HUDEP-2 (cell line): ENCODE measurements around the gene SLC9A4.
A peak's percentile ranks its signal among the peaks of the same experiment; 100 is the strongest.

Experiments
- DNase-seq, 76 experiments: peaks; one replicate each; lab custom pipeline; 2025; ENCODE audit not compliant: unreplicated experiment in 76 of 76; lab: John Stamatoyannopoulos, UW

Gene SLC9A4

GRCh38 chr2:102473020-102473419, at the start of gene SLC9A4:
TSS of gene SLC9A4 (plus strand) at chr2:102473226. CDS start at chr2:102473760, 534 bp downstream.
- peak in 20 of 76 experiments; percentile 0 to 23 (median 11) for DNase-seq

GRCh38 chr2:102423368-102423767, 49.7 kb upstream of the SLC9A4 start:
- DNase-seq = no peak

- DNase-seq = no peak
These were observed 48.3 kb upstream of the SLC9A4 start for GRCh38 chr2:102424754-102425153.

GRCh38 chr2:102425441-102426132, 47.4 kb upstream of the SLC9A4 start:
- no peak for DNase-seq

- no peak for DNase-seq
These were observed 45.8 kb upstream of the SLC9A4 start for GRCh38 chr2:102427249-102427648.

GRCh38 chr2:102428573-102428972, 44.5 kb upstream of the SLC9A4 start:
- no peak for DNase-seq

GRCh38 chr2:102432386-102432785, 40.6 kb upstream of the SLC9A4 start:
- DNase-seq = no peak

- DNase-seq = no peak
These were observed 38.9 kb upstream of the SLC9A4 start for GRCh38 chr2:102433973-102434654.

- no peak for DNase-seq
These were observed 38.2 kb upstream of the SLC9A4 start for GRCh38 chr2:102434655-102435381.

GRCh38 chr2:102435741-102436140, 37.3 kb upstream of the SLC9A4 start:
- no peak for DNase-seq

- DNase-seq = no peak
These were observed 36.7 kb upstream of the SLC9A4 start for GRCh38 chr2:102436323-102436722.

- no peak for DNase-seq
These were observed 35.9 kb upstream of the SLC9A4 start for GRCh38 chr2:102437122-102437521.

GRCh38 chr2:102438111-102438510, 34.9 kb upstream of the SLC9A4 start:
- no peak for DNase-seq

GRCh38 chr2:102438578-102438977, 34.4 kb upstream of the SLC9A4 start:
- DNase-seq = no peak

- DNase-seq = no peak
These were observed 33.8 kb upstream of the SLC9A4 start for GRCh38 chr2:102439065-102439695.

GRCh38 chr2:102442967-102443828, 29.8 kb upstream of the SLC9A4 start:
- peak in 9 of 76 experiments; percentile 4 to 37 (median 11) for DNase-seq

- no peak for DNase-seq
These were observed 28.8 kb upstream of the SLC9A4 start for GRCh38 chr2:102444233-102444632.

GRCh38 chr2:102446936-102447335, 26.1 kb upstream of the SLC9A4 start:
- no peak for DNase-seq

GRCh38 chr2:102449370-102449974, 23.6 kb upstream of the SLC9A4 start:
- peak in 21 of 76 experiments; percentile 1 to 33 (median 12) for DNase-seq

- no peak for DNase-seq
These were observed 21.1 kb upstream of the SLC9A4 start for GRCh38 chr2:102451968-102452367.
